ENCODE data around the gene ISM2.

Gene ISM2

GRCh38 chr14:77469067-77469505, 29.5 kb downstream of the ISM2 start:
- no peak for DNase-seq (ENCODE audit: low read depth in 2 of 2)

- no peak for DNase-seq (ENCODE audit: low read depth in 2 of 2)
These were observed 30.8 kb downstream of the ISM2 start for GRCh38 chr14:77467801-77468200.

- peak; percentile 17 to 25 for DNase-seq (ENCODE audit: low read depth in 2 of 2)
These were observed 39.4 kb downstream of the ISM2 start for GRCh38 chr14:77459072-77459723.

- peak; percentile 2 to 12 for DNase-seq (ENCODE audit: low read depth in 2 of 2)
These were observed 40.2 kb downstream of the ISM2 start for GRCh38 chr14:77458249-77458950.

- DNase-seq (ENCODE audit: low read depth in 2 of 2), result peak; percentile 92 to 95
These were observed 40.9 kb downstream of the ISM2 start, which contains the start of the genes AHSA1 and VIPAS39 for GRCh38 chr14:77457522-77458248. Gene AHSA1, plus strand, starts transcription at chr14:77458093. Its CDS starts 97 bp downstream, at chr14:77458190. Gene VIPAS39, minus strand, starts transcription at chr14:77457601. Its CDS starts 3,499 bp downstream, at chr14:77454102.

GRCh38 chr14:77457115-77457521, 41.5 kb downstream of the ISM2 start:
- DNase-seq (ENCODE audit: low read depth in 2 of 2), result peak in 1 of 2 donors; percentile 3

GRCh38 chr14:77455966-77456640, 42.5 kb downstream of the ISM2 start:
- DNase-seq (ENCODE audit: low read depth in 2 of 2), result no peak

GRCh38 chr14:77442196-77442595, 56.4 kb downstream of the ISM2 start:
- no peak for DNase-seq (ENCODE audit: low read depth in 2 of 2)

GRCh38 chr14:77439861-77440260, 58.8 kb downstream of the ISM2 start:
- DNase-seq (ENCODE audit: low read depth in 2 of 2), result no peak

- DNase-seq (ENCODE audit: low read depth in 2 of 2), result no peak
These were observed 60.0 kb downstream of the ISM2 start for GRCh38 chr14:77438596-77438995.

- DNase-seq (ENCODE audit: low read depth in 2 of 2), result no peak
These were observed 62.6 kb downstream of the ISM2 start for GRCh38 chr14:77436042-77436441.

- no peak for DNase-seq (ENCODE audit: low read depth in 2 of 2)
These were observed 72.2 kb downstream of the ISM2 start for GRCh38 chr14:77426396-77426795.

GRCh38 chr14:77424862-77425261, 73.8 kb downstream of the ISM2 start:
- DNase-seq (ENCODE audit: low read depth in 2 of 2), result no peak

All from stimulated activated CD8-positive, alpha-beta memory T cell treated with anti-CD3 and anti-CD28 coated beads, Interleukin-7, amount 100 ng/mL, for 4 hours (primary cell).